GM04503 (cell line): ENCODE measurements around the gene CUEDC1.
"Not testable (repeated sequence)": the region's sequence is repeated elsewhere in the genome, so short reads cannot be mapped to it uniquely, and the experiment has no call there.

Experiments
- DNase-seq: peaks from one replicate; pipeline ENCODE4 v3.0.0-alpha.2; 2012; ENCODE audit warnings: low read depth

The CUEDC1 gene

GRCh38 chr17:57985675-57985974, 30.4 kb upstream of the CUEDC1 start:
- peak; percentile 39 for DNase-seq

DNA sequence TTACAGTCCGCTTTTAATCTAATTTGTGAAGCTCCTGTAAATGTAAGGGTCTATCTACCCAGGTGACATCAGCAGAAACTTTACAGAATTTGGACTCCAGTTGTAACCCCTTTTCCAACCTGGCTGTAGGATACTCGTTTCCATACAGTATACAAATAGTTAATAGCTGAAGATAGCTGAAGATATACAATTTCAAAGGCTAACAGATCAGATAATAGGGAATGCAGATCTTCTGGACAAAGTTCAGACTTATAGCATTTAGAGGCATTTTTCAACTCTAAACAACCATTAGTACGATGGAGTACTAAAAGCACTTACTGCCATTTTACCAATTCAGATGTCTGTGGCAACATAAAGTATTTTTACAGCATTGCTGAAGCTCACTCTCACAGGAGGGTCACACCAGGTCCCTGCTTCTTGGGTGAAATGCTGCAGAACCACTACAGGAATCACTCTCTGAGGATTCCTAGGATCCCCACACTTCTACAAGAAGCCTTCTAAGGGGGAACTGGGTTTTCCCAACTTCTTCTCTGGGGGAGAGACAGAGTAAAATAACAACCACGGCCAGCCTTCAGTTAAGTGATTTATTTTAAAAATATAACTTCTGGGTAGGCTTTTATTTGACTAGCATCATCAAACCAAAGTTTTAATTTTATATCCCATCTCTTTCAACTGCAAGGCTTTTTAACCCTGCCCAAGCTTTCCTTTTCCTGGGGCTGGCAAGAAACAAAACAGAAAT, 29.9 kb upstream of the CUEDC1 start:
- DNase-seq, result no peak

- DNase-seq, result peak; percentile 44
These were observed 29.2 kb upstream of the CUEDC1 start for GRCh38 chr17:57984261-57984890.

- no peak for DNase-seq
These were observed 28.2 kb upstream of the CUEDC1 start for GRCh38 chr17:57983446-57983845.

DNA sequence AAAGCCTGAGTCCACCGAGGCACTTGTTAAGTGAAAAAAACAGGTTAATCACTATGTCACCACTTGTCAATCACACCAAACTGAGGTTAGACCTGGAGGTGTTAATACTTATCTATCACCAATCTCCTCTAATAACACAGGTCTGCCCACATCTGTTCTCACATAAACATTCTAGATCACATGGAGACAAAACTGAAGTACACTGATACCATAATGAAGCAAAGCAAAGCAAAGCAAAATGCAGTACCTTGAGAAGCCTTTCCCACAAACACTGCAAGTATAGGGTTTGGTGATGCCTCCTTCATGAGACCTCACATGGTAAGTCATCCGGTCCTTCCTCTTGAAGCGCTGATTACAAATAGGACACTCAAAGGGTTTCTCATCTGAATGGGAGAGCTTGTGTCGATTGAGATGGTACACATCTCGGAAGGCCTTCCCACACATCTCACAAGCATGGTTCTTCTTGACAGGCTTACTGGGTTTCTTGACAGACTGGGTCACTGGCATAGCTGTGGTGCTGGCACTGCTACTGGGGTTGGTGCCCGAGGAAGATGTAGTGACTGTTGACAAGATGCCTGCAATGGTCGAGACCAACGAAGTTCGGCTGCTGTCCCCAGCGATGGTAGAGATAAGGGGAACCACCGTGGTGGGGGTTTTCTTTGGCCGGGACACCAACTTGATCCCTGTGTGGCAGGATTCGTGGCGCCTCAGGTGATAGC, 27.4 kb upstream of the CUEDC1 start:
- no peak for DNase-seq

GRCh38 chr17:57980522-57980921, 25.3 kb upstream of the CUEDC1 start:
- no peak for DNase-seq

- no peak for DNase-seq
These were observed 23.9 kb upstream of the CUEDC1 start for GRCh38 chr17:57979076-57979475.

DNA sequence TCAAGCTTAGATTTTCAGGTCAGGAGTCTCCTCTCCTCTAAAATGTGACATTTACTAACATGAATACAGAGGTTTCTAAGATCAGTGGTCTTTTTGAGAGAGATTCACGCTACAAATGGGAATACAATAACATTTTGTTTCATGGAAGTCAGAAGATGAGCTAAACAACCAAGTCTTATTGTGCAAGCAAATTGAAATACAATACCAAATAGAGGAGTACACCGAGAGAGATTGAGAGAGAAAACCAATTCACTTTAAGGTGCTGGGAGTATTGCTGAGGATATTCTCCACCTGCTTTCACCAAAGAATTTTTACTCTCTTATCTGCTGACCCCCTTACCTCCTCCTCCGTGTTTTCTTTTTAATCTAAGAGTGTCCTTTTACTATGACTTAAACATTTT, 21.4 kb upstream of the CUEDC1 start:
- DNase-seq, result no peak

- DNase-seq, result no peak
These were observed 19.8 kb upstream of the CUEDC1 start for GRCh38 chr17:57975044-57975443.

GRCh38 chr17:57974053-57974824, 19.0 kb upstream of the CUEDC1 start:
- DNase-seq, result not testable (repeated sequence)

DNA sequence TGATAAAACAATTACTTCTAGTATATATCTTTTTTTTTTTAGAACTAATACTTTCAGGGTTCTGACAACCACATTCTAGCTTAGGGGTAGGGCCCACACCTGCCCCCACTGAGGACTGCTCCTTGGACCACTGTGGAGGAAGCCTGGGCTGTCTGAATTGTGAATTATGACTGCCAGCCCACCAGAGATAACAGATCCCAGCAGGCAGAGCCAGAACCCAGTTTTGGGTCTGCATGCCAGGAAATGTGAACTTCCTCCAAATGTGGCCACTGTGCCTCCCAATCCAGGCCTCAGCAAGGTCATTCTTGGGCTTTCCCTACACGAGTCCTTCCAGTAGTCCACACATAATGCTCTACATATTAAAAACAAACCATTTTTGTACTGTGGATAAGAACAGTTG, 16.9 kb upstream of the CUEDC1 start:
- no peak for DNase-seq

GRCh38 chr17:57971572-57971971, 16.4 kb upstream of the CUEDC1 start:
- no peak for DNase-seq

GRCh38 chr17:57970710-57971109, 15.5 kb upstream of the CUEDC1 start:
- no peak for DNase-seq

DNA sequence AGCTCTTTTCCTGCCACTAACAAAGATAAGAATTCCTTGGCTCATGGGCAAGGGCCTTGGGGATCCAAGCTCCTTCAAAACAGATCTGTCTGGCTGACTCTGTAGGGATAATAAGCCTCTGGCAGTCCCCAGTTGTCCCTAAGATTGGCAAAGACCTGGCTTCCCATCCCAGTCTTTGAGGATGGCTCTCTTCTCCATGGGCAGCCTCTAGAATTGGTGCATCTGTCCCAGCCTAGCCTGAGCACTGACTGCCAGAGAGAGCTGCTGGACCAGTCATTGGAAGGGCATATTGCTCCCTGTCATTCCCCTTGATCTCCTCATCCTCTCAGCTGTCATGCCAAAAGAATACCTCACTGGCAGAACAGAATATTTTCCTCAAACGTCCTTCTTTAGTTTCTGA, 13.2 kb upstream of the CUEDC1 start:
- DNase-seq, result no peak

- no peak for DNase-seq
These were observed 11.7 kb upstream of the CUEDC1 start for GRCh38 chr17:57966875-57967274.

DNA sequence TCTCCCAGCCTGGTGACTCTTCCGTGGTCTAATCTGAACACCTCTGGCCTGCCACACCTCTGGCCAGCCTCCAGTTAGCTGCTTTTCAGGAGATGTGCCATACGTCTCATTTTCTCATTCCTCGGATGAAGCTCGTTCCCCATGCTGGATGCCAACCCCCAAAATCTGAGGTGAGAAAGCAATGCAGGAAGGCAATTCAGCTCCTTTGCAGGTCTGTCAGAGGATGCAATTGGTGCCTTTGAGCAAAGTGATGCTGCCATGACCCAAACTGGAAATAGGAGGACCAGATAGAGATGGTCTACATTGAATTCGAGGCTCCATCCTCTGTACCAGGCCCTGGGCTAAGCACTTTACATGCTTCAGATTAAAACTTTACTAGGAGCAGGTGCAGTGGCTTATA, 11.0 kb upstream of the CUEDC1 start:
- DNase-seq, result no peak

GRCh38 chr17:57965521-57966160, 10.4 kb upstream of the CUEDC1 start:
- DNase-seq, result no peak

DNA sequence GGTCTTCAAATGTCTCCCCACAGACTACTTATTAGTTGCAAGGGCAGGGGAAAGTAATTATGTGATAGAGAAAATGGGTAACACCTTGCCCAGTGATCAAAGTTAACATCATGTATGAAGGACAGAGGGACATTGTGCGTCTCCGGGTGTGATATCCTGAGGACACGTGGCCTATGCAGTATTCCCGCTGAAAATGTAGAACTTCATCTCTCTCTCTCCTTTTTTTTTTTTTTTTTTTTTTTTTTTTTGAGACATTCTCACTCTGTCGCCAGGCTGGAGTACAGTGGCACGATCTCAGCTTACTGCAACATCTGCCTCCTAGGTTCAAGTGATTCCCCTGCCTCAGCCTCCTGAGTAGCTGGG, 7.9 kb upstream of the CUEDC1 start:
- DNase-seq, result no peak

GRCh38 chr17:57962279-57963148, 7.3 kb upstream of the CUEDC1 start:
- no peak for DNase-seq

GRCh38 chr17:57959929-57960328, 4.7 kb upstream of the CUEDC1 start:
- no peak for DNase-seq

- not testable (repeated sequence) for DNase-seq
These were observed 3.2 kb upstream of the CUEDC1 start for GRCh38 chr17:57958391-57958790.
